HCT116 (cell line): ENCODE data around the gene ZNF722.

Experiments
- EZH2 ChIP-seq: fragments of 200-600 bp; sonication (generic); IDR thresholded peaks from 2 replicates; pipeline ENCODE4 v1.6.1; 2017; ENCODE audit warnings: antibody characterized with exemption, mixed run types
- EZH2phosphoT487 ChIP-seq: fragments of 200-600 bp; IDR thresholded peaks from 2 replicates; pipeline ENCODE4 v1.6.1; 2018; ENCODE audit warnings: antibody characterized with exemption, borderline replicate concordance
- FOSL1 ChIP-seq: IDR thresholded peaks from 2 replicates; pipeline ENCODE4 v1.6.1; 2012; ENCODE audit warnings: low read depth
- POLR2A ChIP-seq: IDR thresholded peaks from 2 replicates; pipeline ENCODE4 v1.7.0; 2011; ENCODE audit warnings: borderline replicate concordance; ENCODE audit not compliant: insufficient read depth, insufficient read length; ENCODE audit errors: extremely low read depth
- POLR2AphosphoS5 ChIP-seq: IDR thresholded peaks from 2 replicates; pipeline ENCODE4 v1.6.1; 2011; ENCODE audit warnings: mild to moderate bottlenecking, low read depth, low read length, moderate library complexity
- ZBTB33 ChIP-seq: IDR thresholded peaks from 2 replicates; pipeline ENCODE4 v1.6.1; 2011; ENCODE audit warnings: mild to moderate bottlenecking, low read length, moderate library complexity; ENCODE audit not compliant: insufficient replicate concordance; ENCODE audit errors: extremely low read depth
- TF ChIP-seq, protein P1 (sequence below), 3 experiments: fragments of 200-600 bp in 1 of 3; sonication (generic) in 1 of 3; IDR thresholded peaks in 2 of 3; conservative IDR thresholded peaks in 1 of 3; 2 replicates each; pipeline ENCODE4 v1.5.1; 2012 to 2017; ENCODE audit warnings: low read depth in 2 of 3, low read length in 2 of 3, antibody characterized with exemption in 1 of 3, borderline replicate concordance in 1 of 3, control low read depth in 1 of 3, mild to moderate bottlenecking in 1 of 3, mixed read lengths in 1 of 3, mixed run types in 1 of 3, moderate library complexity in 1 of 3; ENCODE audit not compliant: insufficient read depth in 1 of 3

DNA sequence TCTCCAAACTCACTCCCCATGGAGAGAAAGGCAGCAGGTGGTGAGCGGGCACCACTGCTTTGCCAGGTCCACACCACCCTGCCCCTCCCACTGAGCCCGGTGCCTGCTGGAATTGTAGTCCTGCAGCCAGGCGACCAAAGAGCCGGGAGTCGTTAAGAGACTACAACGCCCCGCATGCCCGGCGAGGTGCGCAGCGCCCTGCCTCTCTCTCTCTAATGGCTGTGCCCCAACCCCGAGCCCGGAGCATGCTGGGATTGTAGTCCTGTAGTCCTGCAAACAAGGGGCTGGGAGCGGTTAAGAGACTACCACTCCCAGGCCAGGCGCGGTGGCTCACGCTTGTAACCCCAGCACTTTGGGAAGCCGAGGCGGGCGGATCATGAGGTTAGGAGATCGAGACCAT lies 38.4 kb downstream of the ZNF722 start:
- no peak for TF ChIP-seq EZH2
- no peak for TF ChIP-seq FOSL1
- TF ChIP-seq, protein P1, sequence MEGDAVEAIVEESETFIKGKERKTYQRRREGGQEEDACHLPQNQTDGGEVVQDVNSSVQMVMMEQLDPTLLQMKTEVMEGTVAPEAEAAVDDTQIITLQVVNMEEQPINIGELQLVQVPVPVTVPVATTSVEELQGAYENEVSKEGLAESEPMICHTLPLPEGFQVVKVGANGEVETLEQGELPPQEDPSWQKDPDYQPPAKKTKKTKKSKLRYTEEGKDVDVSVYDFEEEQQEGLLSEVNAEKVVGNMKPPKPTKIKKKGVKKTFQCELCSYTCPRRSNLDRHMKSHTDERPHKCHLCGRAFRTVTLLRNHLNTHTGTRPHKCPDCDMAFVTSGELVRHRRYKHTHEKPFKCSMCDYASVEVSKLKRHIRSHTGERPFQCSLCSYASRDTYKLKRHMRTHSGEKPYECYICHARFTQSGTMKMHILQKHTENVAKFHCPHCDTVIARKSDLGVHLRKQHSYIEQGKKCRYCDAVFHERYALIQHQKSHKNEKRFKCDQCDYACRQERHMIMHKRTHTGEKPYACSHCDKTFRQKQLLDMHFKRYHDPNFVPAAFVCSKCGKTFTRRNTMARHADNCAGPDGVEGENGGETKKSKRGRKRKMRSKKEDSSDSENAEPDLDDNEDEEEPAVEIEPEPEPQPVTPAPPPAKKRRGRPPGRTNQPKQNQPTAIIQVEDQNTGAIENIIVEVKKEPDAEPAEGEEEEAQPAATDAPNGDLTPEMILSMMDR (IDR thresholded peaks at IDR 0.05 in 2 of 3, conservative IDR thresholded peaks at IDR 0.05 in 1 of 3; ENCODE audit: borderline replicate concordance in 1 of 3, insufficient read depth in 1 of 3, low read depth in 2 of 3, low read length in 2 of 3), result no peak
- no peak for TF ChIP-seq EZH2phosphoT487
- no peak for TF ChIP-seq ZBTB33
- no peak for TF ChIP-seq POLR2A
- TF ChIP-seq POLR2AphosphoS5, result no peak
